ACC112 (cell line): ENCODE measurements around the gene PGF.

Source experiments
- H2AFZ ChIP-seq: fragments of 200-600 bp; sonication (generic); one replicate; pipeline ENCODE4 v1.6.0; 2017; ENCODE audit warnings: antibody characterized with exemption, low read length; ENCODE audit not compliant: unreplicated experiment
- H3K27ac ChIP-seq: fragments of 200-600 bp; sonication (generic); 2 replicates; pipeline ENCODE4 v1.5.1; 2014; ENCODE audit warnings: low read depth, mild to moderate bottlenecking, antibody characterized with exemption, low read length, moderate library complexity
- H3K27me3 ChIP-seq: fragments of 200-600 bp; sonication (generic); 2 replicates; pipeline ENCODE4 v1.6.1; 2014; ENCODE audit warnings: mild to moderate bottlenecking, antibody characterized with exemption, low read length, moderate library complexity, mixed read lengths; ENCODE audit not compliant: insufficient read depth
- H3K36me3 ChIP-seq: fragments of 200-600 bp; sonication (generic); 2 replicates; pipeline ENCODE4 v1.6.1; 2016; ENCODE audit warnings: mild to moderate bottlenecking, antibody characterized with exemption, low read length, moderate library complexity, mixed read lengths; ENCODE audit not compliant: insufficient read depth
- H3K4me1 ChIP-seq: fragments of 200-600 bp; sonication (generic); one replicate; pipeline ENCODE4 v1.6.1; 2016; ENCODE audit warnings: low read length, mixed read lengths; ENCODE audit not compliant: insufficient read depth, unreplicated experiment, control insufficient read depth
- H3K4me3 ChIP-seq: fragments of 200-600 bp; sonication (generic); 2 replicates; pipeline ENCODE4 v1.5.1; 2014; ENCODE audit warnings: mild to moderate bottlenecking, low read depth, low read length
- H3K79me2 ChIP-seq: fragments of 200-600 bp; sonication (generic); one replicate; pipeline ENCODE4 v1.6.0; 2016; ENCODE audit warnings: low read length; ENCODE audit not compliant: control insufficient read depth, unreplicated experiment, insufficient read depth

Gene PGF

DNA sequence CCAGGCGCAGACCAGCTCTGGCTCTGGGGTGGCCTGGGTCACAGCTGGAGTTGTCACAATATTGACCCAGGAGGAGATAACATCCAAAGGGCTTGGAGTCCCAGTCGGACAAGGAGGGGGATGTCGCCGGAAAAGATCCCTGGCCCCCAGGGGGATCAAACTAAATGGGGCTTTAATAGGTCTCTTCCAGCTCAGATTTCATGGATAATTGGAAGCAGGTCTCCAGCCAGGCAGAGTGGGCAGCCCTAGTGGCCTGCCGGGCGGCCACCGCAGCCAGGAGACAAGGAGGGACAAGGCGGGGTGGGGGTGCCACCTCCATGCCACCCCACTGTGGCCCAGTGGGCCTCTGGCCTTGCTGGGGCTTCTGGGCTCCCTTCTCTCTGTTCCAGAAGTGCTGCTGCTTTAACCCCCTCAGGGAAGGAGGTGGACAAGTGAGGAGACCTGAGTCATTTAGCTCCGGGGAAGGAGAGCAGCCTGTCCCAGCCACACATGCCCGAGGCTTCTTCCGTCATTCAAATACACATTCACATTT is 23.1 kb upstream of the PGF start:
- H3K4me1 ChIP-seq, result peaks cover 29% of the 10 kb centered on the region
- H2AFZ ChIP-seq, result no peak overlapping the region
- H3K79me2 ChIP-seq, result no peaks in the 10 kb centered on the region
- no peak overlapping the region for H3K27ac ChIP-seq
- no peaks in the 10 kb centered on the region for H3K36me3 ChIP-seq
- H3K4me3 ChIP-seq, result no peak overlapping the region
- no peaks in the 10 kb centered on the region for H3K27me3 ChIP-seq

DNA sequence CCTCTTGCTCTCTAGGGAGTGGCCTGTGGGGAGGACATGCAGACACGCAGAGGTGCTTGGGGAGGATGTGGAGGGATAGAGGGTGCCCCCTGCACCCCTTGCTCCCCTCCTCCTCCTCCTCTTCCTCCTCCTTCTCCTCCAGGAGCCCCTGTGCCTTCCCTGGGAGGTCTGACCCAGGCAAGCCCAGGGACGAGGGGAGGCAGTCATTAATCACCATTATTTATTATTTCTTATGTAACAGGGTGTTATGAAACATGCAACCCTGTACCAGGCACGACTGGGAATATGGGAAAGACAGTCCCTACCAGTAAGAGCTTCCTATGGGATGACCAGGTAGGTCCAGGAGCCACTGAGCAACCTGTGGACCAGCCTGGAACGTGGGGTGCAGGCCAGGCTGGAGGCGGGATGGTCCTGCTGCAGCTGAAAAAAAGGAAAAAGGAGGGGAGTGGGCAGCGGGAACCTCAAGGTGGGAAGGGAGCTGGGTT is 22.5 kb upstream of the PGF start:
- no peak overlapping the region for H2AFZ ChIP-seq
- peaks cover 29% of the 10 kb centered on the region for H3K4me1 ChIP-seq
- no peak overlapping the region for H3K4me3 ChIP-seq
- no peaks in the 10 kb centered on the region for H3K36me3 ChIP-seq
- no peaks in the 10 kb centered on the region for H3K79me2 ChIP-seq
- no peaks in the 10 kb centered on the region for H3K27me3 ChIP-seq
- H3K27ac ChIP-seq, result no peak overlapping the region

DNA sequence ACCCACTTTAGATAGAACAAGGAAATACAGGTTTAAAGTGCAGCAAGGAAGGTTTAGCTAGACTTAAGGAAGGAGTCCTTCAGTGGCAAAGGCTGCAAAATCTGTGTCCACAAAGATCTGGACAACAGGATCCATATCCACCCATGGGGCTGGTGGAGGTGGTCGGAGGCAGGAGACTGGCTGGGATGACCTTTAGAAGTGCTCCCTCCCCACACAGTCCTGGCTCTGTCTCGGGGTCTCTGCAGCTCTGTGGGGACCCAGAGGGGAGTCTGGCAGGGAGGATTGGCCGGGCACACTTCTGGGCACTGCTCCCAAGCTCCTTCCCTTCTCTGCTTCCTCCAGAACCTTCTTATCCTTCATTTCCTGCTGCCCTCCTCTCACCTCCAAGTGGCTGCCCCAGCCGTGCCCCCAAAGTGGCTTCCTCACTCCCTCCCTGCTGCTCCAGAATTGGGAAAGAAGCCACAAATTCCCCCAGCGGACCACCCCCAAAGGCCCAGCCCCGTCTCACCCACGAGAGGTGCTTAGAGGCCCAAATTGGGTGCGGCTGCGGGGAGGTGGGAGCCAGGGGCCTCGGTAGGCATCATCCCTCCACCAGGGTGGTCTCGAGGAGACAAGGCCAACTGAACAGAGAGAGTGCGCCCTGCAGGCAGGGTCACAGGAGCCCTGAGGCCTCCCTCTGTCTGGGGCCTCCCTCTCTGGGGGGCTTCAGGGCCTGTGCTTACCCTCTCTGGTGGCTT is 21.9 kb upstream of the PGF start:
- Histone ChIP-seq H3K4me1 (peaks cover 29% of the 10 kb centered on the region), H3K36me3 (no peaks in the 10 kb centered on the region), H3K27me3 (no peaks in the 10 kb centered on the region), H3K4me3 (no peak overlapping the region), H3K79me2 (no peaks in the 10 kb centered on the region), H2AFZ (no peak overlapping the region), H3K27ac (no peak overlapping the region)

DNA sequence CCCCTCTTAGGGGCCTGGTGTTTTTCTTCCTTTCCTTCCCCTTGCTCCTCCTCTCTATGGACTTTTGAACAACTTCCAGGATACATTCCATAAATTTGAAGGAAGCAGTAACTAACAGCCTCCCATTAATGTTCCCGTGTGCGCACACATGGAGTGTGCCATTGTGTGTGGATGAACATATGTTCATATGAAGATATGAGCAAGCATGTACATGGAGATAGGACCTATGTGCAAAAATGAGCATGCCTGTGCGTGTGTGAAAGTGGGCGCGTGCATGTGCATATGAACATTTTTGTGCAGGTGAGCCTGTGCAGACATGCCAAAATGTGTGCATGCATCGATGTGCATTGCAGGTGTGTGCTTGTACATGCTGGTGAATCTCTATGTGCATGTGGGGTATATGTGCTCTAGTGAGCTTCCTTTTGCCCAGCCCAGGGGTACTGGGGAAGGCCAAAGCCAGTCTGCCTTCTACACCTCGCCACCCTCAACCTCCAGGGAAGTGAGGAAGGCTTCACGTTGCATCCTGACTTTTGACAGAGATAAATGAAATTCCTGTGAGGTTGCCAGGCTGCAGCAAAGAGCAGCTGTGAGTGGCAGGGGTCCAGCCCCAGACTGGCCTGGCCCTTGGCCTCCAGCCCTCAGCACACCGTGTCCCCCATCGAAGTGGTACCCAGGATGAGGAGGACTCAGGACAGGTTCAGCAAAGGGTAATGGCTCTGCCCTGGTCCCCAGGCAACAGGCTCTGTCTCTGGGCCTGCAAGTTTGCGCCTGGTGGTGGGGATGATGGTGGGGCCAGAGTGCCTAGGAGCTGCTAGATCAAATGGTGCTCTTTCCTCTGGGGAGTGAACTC is 21.1 kb upstream of the PGF start:
- Histone ChIP-seq H3K27ac (no peak overlapping the region), H3K4me3 (no peak overlapping the region), H3K79me2 (no peaks in the 10 kb centered on the region), H3K27me3 (no peaks in the 10 kb centered on the region), H3K4me1 (peaks cover 22% of the 10 kb centered on the region), H2AFZ (no peak overlapping the region), H3K36me3 (no peaks in the 10 kb centered on the region)

DNA sequence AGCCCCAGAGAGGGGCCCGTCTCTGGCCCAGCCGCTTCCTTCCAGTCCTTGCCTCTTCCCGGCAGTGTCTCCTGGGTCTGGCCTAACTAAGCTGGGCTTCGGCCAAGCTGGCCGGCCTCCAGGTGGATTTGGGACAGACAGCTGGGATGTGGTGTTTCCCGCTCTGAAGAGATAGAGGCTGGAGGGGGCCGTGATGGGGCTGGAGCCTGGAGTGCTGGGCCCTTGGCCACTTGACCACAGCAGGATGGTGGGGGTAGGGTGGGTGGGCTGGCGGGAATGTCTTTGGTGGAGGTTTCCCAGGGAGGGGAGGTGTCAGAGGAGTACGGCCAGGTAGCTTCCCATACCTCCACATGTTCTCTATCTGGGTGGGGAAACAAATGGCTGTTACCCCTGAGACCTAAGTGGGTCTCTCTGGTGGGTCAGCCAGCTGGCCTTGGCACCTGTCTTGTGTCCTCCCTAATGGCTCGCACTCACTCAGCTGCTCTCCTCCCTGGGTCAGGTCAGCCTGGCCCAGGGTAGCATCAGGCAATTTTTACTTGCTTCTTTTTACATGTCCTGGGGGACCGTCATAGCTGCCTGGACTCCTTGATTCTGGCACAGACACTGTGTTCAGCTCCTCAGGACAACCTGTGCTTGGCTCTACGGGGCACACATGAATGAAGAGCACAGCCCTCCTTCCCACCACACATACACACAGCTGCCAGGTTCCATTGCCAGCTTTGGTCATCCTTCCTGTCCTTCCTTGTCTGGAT is 19.8 kb upstream of the PGF start:
- H3K79me2 ChIP-seq, result no peaks in the 10 kb centered on the region
- H3K27ac ChIP-seq, result no peak overlapping the region
- H3K27me3 ChIP-seq, result no peaks in the 10 kb centered on the region
- H2AFZ ChIP-seq, result no peak overlapping the region
- no peak overlapping the region for H3K4me3 ChIP-seq
- no peaks in the 10 kb centered on the region for H3K36me3 ChIP-seq
- peaks cover 9% of the 10 kb centered on the region for H3K4me1 ChIP-seq

DNA sequence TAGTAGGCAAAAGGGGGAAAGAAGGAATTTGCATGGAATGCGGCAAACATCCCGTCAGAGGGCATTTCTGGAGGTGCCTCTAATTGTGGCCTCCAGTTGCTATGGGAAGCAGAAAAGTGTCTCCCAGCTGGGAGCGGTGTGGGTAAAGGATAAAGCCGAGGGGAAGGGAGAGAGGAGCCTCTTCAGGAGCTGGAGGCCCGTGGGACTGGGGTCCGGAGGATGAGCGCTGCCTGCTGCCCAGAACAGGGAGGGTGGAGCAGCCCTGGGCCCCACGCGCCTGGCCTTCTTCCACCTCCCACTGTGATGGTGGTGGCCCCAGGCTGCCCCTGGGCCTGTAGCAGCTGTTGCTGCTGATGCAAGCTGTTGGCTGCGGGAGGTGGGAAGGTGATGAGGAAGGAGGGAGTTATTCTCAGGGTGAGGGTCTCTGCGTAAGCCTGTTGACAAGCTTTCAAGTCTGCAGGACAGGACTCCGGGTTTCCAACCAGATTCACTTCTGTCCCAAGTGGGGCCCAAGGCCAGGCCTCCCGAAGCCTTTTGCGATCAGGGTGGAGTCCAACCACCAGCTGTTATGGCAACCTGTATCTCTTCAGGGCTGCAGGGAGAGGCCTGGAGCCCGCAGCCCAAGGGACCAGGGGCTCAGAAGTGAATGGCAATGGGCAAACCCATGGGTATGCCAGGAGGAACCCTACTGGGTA is 19.1 kb upstream of the PGF start:
- no peak overlapping the region for H2AFZ ChIP-seq
- H3K79me2 ChIP-seq, result no peaks in the 10 kb centered on the region
- peaks cover 2% of the 10 kb centered on the region for H3K4me1 ChIP-seq
- H3K4me3 ChIP-seq, result no peak overlapping the region
- H3K27me3 ChIP-seq, result no peaks in the 10 kb centered on the region
- H3K27ac ChIP-seq, result no peak overlapping the region
- H3K36me3 ChIP-seq, result no peaks in the 10 kb centered on the region

DNA sequence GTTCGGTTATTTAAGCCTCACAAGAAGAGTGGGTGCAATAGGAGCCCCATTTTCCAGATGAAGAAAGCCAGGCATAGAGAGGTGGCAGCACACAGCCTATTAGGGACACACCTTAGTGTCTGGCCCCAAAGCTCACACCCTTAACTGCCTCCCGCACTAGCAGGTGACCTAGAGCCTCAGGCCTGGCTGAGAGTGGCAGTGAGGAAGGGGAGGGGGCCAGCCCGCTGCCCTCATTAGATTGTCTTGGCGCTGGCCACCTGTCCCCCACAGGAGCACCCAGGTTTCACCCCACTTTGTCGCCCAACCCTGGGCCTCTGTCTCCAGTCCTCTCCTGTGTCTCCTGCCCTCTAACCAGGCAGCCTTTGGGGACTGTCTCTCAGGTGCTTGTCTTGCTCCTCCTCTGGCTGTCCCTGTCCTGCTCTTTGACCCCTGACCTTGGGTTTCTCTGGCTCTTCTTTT is 18.5 kb upstream of the PGF start:
- H3K36me3 ChIP-seq, result no peaks in the 10 kb centered on the region
- no peaks in the 10 kb centered on the region for H3K4me1 ChIP-seq
- H3K27me3 ChIP-seq, result no peaks in the 10 kb centered on the region
- H3K4me3 ChIP-seq, result no peak overlapping the region
- H2AFZ ChIP-seq, result no peak overlapping the region
- no peak overlapping the region for H3K27ac ChIP-seq
- no peaks in the 10 kb centered on the region for H3K79me2 ChIP-seq

DNA sequence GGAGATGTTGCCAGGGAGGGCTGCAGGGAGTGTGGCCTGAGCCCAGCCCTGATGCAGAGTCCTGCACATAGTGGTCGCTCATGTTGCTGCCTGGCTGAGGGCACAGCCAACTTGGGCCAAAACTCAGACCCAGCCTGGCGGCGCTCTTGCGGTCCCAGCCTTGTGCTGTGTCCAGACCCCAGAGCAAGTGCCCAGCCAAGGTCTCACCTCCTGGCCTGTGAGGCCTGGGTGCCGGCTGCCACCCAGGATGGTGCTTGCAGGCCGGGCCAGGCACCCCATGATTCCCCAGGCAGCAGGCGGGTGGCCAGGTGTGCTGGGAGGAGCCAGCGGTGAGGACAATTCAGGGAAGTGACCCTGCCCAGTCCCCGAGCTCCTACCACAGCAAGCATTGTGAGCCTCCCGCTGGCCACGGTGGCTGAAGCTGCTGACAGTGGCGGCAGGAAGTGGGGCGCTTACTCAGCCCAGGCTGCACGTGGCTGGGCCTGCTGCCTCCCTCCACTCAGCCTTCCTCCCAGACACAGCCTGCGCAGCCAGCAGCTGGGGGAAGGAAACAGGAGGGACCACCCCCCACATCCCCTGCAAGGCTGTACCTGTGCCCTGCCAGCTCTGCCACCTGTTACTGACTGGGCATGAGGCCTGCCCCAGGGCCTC is 17.7 kb upstream of the PGF start:
- H2AFZ ChIP-seq, result no peak overlapping the region
- H3K27ac ChIP-seq, result no peak overlapping the region

DNA sequence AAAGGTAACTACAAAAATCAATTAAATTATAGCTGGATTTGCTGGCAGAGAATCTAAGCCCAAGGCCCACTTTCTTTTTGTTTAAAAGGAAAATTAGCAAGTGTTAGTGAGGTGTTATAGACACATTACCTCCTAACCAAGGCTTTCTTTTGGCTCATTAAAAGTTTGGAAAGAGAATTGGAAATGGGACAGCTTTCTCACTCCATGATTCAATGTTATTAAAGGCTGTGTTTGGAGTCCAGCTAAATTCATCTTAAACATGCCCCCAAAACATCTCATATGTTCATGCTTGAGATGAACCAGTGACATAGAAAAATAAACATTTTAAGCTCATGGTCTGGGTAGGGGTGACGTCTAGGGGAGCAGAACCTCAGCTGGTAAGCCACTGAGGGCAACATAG is 13.4 kb upstream of the PGF start:
- no peak overlapping the region for H3K27ac ChIP-seq
- H3K4me3 ChIP-seq, result no peak overlapping the region
- H3K4me1 ChIP-seq, result peaks cover 13% of the 10 kb centered on the region
- no peaks in the 10 kb centered on the region for H3K79me2 ChIP-seq
- no peaks in the 10 kb centered on the region for H3K36me3 ChIP-seq
- H3K27me3 ChIP-seq, result no peaks in the 10 kb centered on the region
- H2AFZ ChIP-seq, result no peak overlapping the region

More for the DNA sequence above, 17.7 kb upstream of the PGF start:
- Histone ChIP-seq H3K4me1 (no peaks in the 10 kb centered on the region), H3K79me2 (no peaks in the 10 kb centered on the region), H3K27me3 (no peaks in the 10 kb centered on the region), H3K4me3 (no peak overlapping the region), H3K36me3 (no peaks in the 10 kb centered on the region)
